DND-41 (cell line): Measurements from ENCODE around the gene PRSS3.
"Not testable (repeated sequence)": the region's sequence is repeated elsewhere in the genome, so short reads cannot be mapped to it uniquely, and the experiment has no call there.

Experiments
- ATAC-seq: fragments of 200-7000 bp; cut with Tn5 transposase; 3 replicates; pipeline ENCODE4 v1.9.1; 2021; ENCODE audit warnings: low read depth; ENCODE audit not compliant: insufficient read depth
- DNase-seq: peaks from one replicate; pipeline ENCODE4 v3.0.0-alpha.2; 2020
- H2AFZ ChIP-seq: 2 replicates; pipeline ENCODE4 v1.6.0; 2012; ENCODE audit warnings: low read depth, low read length
- H3K27ac ChIP-seq: 2 replicates; pipeline ENCODE4 v1.5.1; 2012; ENCODE audit warnings: low read length, inconsistent platforms
- H3K27me3 ChIP-seq: fragments of 200-600 bp; sonication (generic); 2 replicates; pipeline ENCODE4 v1.6.0; 2012; ENCODE audit warnings: low read length, mild to moderate bottlenecking, inconsistent platforms; ENCODE audit not compliant: insufficient read depth, poor library complexity
- H3K36me3 ChIP-seq: 2 replicates; pipeline ENCODE4 v1.5.1; 2012; ENCODE audit warnings: low read length, inconsistent platforms; ENCODE audit not compliant: insufficient read depth
- H3K4me1 ChIP-seq: 2 replicates; pipeline ENCODE4 v1.5.1; 2012; ENCODE audit warnings: mild to moderate bottlenecking, low read length; ENCODE audit not compliant: insufficient read depth
- H3K4me2 ChIP-seq: 2 replicates; pipeline ENCODE4 v1.6.0; 2012; ENCODE audit warnings: mild to moderate bottlenecking, moderate library complexity, low read length, inconsistent platforms; ENCODE audit not compliant: insufficient read depth
- H3K4me3 ChIP-seq, 2 experiments: fragments of 200-600 bp in 1 of 2; shearing (Covaris generic) in 1 of 2; 2 replicates each; pipeline ENCODE4 v1.5.1; 2012 to 2016; ENCODE audit warnings: inconsistent platforms in 2 of 2, low read length in 2 of 2, mild to moderate bottlenecking in 2 of 2, low read depth in 1 of 2, moderate library complexity in 1 of 2
- H3K79me2 ChIP-seq: 2 replicates; pipeline ENCODE4 v1.6.0; 2012; ENCODE audit warnings: low read length, inconsistent platforms; ENCODE audit not compliant: insufficient read depth
- H3K9ac ChIP-seq: 2 replicates; pipeline ENCODE4 v1.6.0; 2012; ENCODE audit warnings: low read depth, mild to moderate bottlenecking, inconsistent platforms, low read length, moderate library complexity
- H3K9me3 ChIP-seq: 2 replicates; pipeline ENCODE4 v1.5.1; 2012; ENCODE audit warnings: low read length, moderate library complexity, mild to moderate bottlenecking, inconsistent platforms; ENCODE audit not compliant: insufficient read depth, severe bottlenecking
- H4K20me1 ChIP-seq: 2 replicates; pipeline ENCODE4 v1.6.0; 2012; ENCODE audit warnings: low read length; ENCODE audit not compliant: insufficient read depth
- CTCF ChIP-seq: IDR thresholded peaks from 2 replicates; pipeline ENCODE4 v1.5.1; 2012; ENCODE audit warnings: borderline replicate concordance, low read length, moderate library complexity, mild to moderate bottlenecking; ENCODE audit not compliant: poor library complexity, severe bottlenecking; ENCODE audit errors: extremely low read depth
- EZH2 ChIP-seq: IDR thresholded peaks from 3 replicates; pipeline ENCODE4 v1.6.1; 2012; ENCODE audit warnings: borderline replicate concordance, low read depth, mild to moderate bottlenecking, moderate library complexity, low read length, inconsistent platforms; ENCODE audit not compliant: severe bottlenecking

Gene PRSS3

GRCh38 chr9:33818847-33819500 lies 23.6 kb downstream of the PRSS3 start:
- Histone ChIP-seq H3K36me3 (peaks cover 9% of the 10 kb centered on the region), H4K20me1 (peaks cover 42% of the 10 kb centered on the region), H3K9ac (peak overlapping the region; percentile 97), H3K27ac (peak overlapping the region; percentile 98; the same call in 1 of the 2 replicates), H3K9me3 (no peaks in the 10 kb centered on the region), H3K79me2 (peaks cover 77% of the 10 kb centered on the region), H3K4me1 (peaks cover 37% of the 10 kb centered on the region), H3K4me2 (peak overlapping the region; percentile 70), H3K27me3 (no peaks in the 10 kb centered on the region), H3K4me3 (peak overlapping the region; percentile 19 to 99; a peak in 3 of 4 replicates), H2AFZ (no peak overlapping the region)
- no peak for DNase-seq
- TF ChIP-seq CTCF, result no peak
- no peak for ATAC-seq

GRCh38 chr9:33820231-33820745 lies 24.9 kb downstream of the PRSS3 start:
- H3K4me2 ChIP-seq, result peak overlapping the region; percentile 70
- no peak overlapping the region for H3K27ac ChIP-seq
- H3K4me1 ChIP-seq, result peaks cover 36% of the 10 kb centered on the region
- peaks cover 90% of the 10 kb centered on the region for H3K79me2 ChIP-seq
- ATAC-seq, result no peak
- no peaks in the 10 kb centered on the region for H3K27me3 ChIP-seq
- no peak overlapping the region for H2AFZ ChIP-seq
- no peak for DNase-seq
- no peaks in the 10 kb centered on the region for H3K9me3 ChIP-seq
- no peak overlapping the region for H3K9ac ChIP-seq
- peaks cover 49% of the 10 kb centered on the region for H4K20me1 ChIP-seq
- no peak for TF ChIP-seq CTCF
- TF ChIP-seq EZH2, result no peak
- H3K4me3 ChIP-seq, result peak overlapping the region in 1 of 2 experiments; percentile 99; a peak in 1 of 4 replicates
- H3K36me3 ChIP-seq, result peaks cover 11% of the 10 kb centered on the region

GRCh38 chr9:33823801-33824200 lies 28.4 kb downstream of the PRSS3 start:
- Histone ChIP-seq H3K36me3 (peaks cover 17% of the 10 kb centered on the region), H3K4me2 (no peak overlapping the region), H2AFZ (no peak overlapping the region), H3K27ac (no peak overlapping the region), H3K4me1 (peaks cover 23% of the 10 kb centered on the region), H3K27me3 (no peaks in the 10 kb centered on the region), H3K9ac (no peak overlapping the region), H3K79me2 (peaks cover 100% of the 10 kb centered on the region), H3K4me3 (no peak overlapping the region), H3K9me3 (no peaks in the 10 kb centered on the region), H4K20me1 (peaks cover 70% of the 10 kb centered on the region)
- no peak for DNase-seq
- ATAC-seq, result no peak
- TF ChIP-seq CTCF, result no peak

GRCh38 chr9:33827285-33827684 lies 31.9 kb downstream of the PRSS3 start:
- H3K4me3 ChIP-seq, H3K9me3 ChIP-seq, ATAC-seq, H2AFZ ChIP-seq, H3K9ac ChIP-seq, H3K27me3 ChIP-seq, H3K4me1 ChIP-seq, H3K4me2 ChIP-seq, DNase-seq, H3K27ac ChIP-seq: not testable (repeated sequence)
- peaks cover 51% of the 10 kb centered on the region; the same call in 1 of the 2 replicates for H4K20me1 ChIP-seq
- H3K79me2 ChIP-seq, result peaks cover 98% of the 10 kb centered on the region
- H3K36me3 ChIP-seq, result peaks cover 15% of the 10 kb centered on the region

- H3K4me1 ChIP-seq, H3K9ac ChIP-seq, H3K36me3 ChIP-seq, H3K9me3 ChIP-seq, ATAC-seq, H3K4me2 ChIP-seq, H3K27ac ChIP-seq, DNase-seq, H3K4me3 ChIP-seq, H2AFZ ChIP-seq, H3K27me3 ChIP-seq: not testable (repeated sequence)
- peaks cover 54% of the 10 kb centered on the region; the same call in 1 of the 2 replicates for H4K20me1 ChIP-seq
- H3K79me2 ChIP-seq, result peaks cover 98% of the 10 kb centered on the region
These were observed 34.4 kb downstream of the PRSS3 start for GRCh38 chr9:33829641-33830230.
